HK-2 (cell line): ENCODE results near the gene VSIG2.

Experiments used
- DNase-seq: peaks from one replicate; pipeline ENCODE4 v3.0.0-alpha.2; 2018; ENCODE audit not compliant: unreplicated experiment

VSIG2 gene

DNA sequence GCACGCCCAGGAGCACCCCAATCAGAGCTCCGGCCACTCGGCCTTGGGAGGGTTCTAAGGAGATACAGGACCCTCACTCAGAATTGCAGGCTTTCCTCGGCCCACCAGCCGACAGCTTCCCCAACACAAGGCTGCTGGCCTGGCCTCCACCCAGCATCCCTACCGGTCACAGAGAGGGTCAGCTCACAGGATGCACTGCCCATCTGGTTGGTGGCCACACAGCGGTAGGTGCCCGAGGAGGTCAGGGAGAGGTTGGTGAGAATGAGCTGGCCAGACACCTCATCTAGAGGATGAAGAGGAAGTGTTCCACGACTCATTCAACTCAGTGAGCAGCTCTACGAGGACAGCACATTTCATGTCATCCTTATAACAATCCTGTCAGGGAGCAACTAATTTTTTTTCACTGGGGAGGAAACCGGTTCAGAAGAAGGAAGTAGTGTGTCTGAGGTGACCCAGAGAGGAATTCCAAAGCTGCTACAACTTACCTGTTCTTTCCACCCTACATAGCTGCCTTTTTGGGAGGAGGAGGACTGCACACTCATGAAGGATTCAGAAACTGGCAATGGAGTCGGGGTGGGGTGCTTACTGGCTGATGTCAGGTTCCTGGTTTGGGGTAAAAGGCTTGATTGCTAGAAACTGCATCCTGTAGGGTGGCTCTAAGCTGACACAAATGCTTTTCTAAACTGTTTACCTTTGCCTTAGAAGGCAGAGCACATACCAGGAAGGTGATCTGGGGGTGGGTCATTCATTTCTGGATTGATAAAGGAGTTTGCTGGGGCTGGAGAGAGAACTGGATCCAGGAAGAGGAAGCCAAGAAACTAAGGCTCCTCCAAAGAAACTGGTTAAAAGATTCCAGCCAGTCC, 3.3 kb downstream of the VSIG2 start:
- DNase-seq, result no peak

DNA sequence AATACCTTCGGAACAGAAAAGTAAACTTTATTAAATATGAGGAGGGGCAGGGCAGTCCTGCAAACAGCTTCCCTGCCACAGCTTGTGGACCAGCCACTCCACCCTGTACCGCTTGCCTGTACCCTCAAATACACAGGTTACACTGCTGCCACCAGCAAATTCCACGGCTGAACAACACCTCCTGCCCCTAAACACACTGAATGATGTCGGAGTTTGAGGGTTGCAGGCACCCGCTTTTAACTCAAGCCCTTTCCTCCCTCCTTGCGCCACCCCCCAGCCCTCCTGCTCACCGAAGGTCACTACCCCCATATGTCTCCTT, 4.0 kb downstream of the VSIG2 start:
- no peak for DNase-seq

DNA sequence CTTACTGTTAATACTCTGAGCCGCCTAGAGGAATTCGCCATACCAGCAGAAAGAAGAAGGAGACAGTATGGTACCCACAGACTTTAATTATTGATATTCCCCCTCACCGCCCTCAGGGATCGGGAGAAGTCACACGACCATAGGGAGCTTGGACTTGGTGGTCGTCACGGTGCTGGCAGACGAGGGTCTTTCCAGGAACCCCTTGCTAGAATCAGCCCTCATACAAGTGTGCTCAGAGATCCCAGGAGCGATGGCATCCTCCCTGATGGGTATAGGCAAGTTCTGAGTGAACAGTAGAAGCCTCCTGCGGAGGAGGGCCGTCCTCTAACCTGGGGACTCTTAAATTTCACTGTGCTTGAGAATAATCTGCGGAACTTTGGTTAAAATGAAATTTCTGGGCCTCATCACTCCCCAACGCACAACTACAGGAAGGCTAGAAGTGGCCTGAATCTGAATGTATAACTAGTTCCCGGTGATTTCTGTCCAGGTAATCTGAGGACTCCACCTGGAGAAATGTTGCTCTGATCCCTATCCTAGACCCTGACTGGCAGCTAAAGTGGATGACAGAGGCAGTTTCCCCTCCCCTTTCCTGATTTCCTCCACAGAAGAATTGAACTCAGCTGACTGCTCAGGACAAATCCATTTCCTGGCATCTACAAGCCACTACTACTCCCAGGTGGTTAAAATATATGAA, 4.5 kb downstream of the VSIG2 start:
- no peak for DNase-seq

DNA sequence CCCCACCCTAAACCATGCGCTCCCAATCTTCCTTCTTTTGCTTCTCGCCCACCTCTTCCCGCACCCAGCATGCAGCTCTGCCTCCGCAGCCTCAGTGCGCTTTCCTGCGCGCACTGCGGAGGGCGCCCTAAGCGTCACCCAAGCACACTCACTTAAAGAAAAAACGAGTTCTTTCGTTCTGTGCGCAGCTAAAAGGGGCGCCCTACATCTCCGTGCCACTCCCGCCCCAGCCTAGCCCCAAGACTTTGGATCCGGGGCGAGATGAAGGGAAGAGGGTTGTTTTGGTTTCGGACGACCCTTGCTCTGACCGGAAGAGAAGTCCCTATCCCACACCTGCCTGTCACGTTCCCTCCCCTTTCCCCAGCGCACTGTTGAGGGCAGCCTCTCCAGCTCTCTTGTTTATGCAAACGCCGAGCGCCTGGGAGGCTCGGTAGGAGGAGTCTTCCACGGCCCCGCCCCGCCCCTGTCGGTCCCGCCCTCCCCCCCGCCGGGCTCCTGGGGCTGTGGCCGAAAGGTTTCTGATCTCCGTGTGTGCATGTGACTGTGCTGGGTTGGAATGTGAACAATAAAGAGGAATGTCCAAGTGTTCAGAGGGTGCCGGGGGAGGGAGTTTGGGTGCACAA, 5.3 kb downstream of the VSIG2 start:
- DNase-seq, result peak; percentile 21

DNA sequence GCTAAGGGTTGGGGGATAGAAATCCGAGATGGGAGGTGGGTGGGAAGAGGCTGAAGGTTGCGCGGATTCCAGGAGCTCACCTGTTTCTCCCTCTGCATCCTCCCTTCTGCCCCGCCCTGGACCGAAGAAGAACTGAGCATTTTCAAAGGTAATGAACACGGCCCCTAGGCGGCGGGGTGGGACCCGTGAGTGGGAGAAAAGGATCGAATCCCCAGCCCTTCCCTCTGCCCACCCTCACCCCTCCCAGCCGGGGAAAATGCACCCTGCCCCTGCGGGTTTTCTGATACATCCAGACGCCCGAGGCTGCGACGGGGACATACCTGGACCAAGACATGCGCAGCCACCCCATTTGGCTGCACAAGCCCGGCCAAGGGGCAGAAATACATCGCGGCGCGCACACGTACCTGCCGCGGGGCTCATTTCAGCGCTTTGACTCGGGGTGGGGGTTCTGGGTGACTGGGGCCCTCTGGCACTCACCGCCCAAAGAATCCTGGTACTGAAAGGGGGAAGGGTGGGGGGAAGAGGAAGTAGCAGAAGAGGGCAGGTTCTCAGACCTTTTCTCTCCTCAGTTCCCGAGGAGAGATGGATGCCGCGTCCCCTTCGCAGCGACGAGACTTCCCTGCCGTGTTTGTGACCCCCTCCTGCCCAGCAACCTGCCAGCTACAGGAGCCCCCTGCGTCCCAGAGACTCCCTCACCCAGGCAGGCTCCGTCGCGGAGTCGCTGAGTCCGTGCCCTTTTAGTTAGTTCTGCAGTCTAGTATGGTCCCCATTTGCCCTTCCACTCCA, 6.0 kb downstream of the VSIG2 start:
- DNase-seq, result no peak

DNA sequence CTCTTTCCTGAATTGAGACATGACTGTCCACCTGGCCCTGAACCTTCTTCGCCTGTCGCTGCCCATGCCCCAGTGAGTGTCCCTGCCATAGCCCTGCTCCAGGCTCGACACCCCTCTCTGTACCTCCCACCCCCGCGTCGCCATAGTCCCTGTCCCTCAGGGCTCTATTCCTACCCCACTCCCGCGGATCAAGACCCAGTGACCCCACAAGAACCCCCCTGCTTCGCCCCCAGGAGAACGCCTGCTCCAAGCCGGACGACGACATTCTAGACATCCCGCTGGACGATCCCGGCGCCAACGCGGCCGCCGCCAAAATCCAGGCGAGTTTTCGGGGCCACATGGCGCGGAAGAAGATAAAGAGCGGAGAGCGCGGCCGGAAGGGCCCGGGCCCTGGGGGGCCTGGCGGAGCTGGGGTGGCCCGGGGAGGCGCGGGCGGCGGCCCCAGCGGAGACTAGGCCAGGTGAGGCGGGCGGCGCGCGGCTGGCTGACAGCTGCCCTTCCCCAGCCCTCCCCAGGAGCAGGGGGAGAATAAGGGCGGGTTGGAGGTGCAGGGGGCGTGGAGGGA, 6.7 kb downstream of the VSIG2 start:
- DNase-seq, result no peak

DNA sequence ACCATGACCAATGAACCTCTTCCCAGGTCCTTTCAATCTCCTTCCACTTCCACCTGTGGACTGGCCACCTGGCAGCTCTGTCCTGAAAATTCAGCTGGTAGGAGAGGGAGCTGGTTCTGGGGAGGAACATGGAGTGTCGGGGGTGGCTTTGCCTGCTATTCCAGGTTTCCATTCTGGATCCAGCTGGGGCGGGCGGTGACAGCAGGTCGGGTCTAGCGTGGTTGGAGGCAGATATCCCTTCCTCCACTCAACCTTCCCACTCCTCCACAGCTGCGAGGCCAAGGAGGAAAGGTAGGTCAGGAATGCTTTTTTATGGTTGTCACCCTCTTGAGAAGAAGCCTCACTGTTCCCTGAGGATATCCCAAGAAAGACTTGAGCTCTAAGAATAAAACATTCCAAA, 9.0 kb downstream of the VSIG2 start:
- DNase-seq, result no peak

DNA sequence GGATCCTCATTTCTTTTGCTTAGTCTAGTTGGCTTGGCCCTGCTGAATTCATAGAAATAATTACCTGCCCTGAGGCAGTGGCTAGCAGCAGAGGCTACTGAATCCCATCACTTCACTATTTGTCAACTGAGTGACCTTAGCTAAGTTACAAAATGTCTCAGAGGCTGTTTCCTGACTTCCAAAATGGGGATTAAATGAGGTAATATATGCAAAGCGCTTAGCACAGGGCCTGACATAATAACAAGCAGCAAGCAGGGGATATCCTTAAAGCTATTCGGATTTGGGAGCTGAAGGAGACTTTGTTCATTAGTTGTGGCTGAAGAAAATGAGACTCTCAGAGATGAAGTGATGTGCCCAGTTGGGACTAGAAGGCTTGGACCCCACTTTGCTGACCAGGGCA, 9.5 kb downstream of the VSIG2 start:
- DNase-seq, result no peak

DNA sequence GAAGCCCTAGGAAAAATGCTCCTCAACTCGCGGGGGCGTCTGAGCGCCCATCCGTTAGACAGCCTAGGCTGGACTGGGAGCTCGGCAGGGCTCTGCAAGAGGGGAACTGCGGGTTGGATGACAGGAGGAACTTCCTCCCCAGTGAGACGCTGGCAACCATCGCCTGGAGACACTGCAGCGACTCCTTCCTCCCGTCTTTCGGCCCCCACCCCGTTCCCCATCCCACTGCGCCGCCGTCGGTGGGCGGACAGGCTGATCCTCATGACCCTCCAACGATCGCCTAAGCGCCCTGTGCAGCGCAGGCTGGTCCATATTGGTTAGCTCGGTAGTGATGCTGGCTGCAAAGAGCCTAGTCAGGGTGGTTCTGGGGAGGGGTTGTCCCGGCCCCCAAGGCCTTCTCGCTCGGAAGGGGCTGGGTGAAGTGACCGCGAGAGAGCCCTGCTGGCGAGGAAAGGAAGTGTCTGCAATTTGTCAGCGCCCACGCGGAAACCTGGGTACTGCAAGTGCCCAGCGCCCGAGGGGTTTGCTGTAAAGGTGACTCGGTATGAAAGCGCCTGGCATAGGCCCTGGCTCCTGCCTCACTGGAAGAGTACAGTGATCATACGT, 11.7 kb downstream of the VSIG2 start:
- no peak for DNase-seq

DNA sequence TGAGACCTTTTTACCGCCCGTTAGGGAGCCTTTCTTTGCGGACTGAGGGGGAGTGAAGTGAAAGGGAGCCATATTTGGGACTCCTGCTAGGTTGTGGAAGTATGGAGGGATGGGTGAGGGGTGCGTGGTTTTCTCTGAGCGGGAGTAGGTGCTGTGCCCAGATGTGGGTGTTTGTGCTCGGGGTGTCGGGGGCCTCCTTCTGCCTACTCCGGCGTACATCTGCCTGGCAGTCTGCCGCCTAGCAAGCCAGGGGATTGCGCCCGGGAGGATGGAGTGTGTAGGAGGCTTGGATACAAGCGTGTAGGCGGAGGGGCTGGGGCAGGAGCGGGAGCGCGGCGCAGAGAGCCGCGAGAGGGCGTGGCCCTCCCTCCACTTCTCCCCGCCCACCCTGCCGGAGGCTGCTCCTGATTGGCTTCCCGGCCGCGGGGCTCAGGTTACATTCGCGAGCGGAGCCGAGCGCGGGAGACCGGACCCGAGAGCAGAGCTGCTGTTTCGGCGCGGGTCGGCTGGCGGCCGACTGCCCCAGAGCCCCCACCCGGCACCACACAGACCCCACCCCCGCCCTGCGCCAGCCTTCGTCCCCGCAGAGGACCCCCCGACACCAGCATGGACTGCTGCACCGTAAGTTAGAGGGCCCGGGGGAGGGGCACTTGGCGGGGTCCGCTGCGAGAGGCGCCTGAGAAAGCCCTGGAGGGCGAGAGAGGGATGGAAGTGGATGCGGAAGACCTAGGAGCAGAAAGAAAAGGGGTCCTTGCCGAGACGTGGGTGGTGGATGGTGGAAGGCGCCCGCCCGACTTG, 12.4 kb downstream of the VSIG2 start, which contains the start of gene NRGN:
Gene NRGN (plus strand): TSS at position 464 of the 798 bp plus-strand sequence. CDS start 143 bp downstream, at position 607.
- DNase-seq, result peak; percentile 83

DNA sequence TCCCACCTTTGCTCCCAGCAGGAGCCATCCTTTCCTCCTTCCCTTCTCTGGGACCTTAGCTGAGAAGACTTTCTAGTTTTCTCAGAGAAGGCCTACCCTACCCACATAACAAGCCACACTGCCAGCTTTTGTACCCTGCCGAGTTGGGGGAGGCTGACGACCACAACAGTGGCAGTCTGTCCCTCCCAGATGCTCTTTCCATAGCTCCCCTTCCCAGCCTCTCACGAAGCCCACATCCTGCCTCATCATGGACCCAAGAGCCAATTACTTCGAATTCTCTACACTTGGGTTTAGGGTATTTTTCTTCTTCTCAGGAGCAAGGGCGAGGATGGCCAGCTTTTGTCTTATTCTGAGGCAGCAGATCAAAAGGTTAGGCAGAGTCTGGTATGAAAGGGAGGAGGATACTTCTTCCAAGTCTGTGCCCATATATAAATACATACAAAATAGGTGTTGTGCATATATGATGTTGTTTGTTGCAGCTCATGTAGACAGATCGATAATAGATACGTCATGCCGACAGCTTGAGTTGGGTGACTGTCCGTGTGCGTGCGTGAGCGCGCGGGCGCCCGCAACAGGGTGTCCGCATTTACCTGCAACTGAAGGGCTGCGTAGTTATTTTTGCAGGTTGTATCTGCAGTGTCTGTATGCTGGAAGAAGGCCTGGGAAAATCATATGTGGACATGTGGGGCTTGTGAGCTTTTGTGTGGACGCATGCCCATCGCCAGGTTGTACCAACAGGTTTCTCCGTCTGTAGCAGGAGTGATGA, 13.2 kb downstream of the VSIG2 start:
- DNase-seq, result no peak

DNA sequence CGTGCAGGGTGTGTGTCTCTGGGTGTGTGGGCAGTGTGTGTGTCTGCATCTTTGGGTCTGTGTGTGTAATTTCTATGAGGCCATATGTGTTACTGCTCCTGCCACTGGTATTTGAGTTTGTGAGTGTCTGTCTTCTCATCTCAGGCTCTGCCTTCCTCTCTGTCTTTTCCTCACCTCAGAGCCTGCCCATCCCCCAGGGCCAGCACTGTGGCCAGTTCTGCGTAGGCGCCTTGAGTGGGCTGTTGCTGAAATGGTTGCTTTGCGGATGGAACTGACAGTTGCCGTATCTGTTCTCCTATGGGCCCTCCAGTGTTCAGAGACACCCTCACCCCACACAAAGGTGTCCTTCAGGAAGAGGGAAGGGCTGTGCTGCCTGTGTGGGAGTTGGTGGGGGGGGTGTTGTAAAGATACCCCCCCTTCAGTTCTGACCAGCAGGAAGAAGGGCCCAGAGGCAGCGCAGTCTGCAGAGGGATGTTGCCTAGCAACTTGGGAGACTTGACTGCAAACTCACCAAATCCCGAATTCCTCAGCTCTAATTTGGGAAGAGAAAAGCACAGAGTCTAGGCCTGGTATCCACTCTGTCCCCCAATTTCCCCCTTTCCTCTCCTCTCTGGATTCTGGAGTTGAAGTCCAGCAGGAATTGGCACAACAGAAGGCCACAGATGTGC, 14.3 kb downstream of the VSIG2 start:
- no peak for DNase-seq

DNA sequence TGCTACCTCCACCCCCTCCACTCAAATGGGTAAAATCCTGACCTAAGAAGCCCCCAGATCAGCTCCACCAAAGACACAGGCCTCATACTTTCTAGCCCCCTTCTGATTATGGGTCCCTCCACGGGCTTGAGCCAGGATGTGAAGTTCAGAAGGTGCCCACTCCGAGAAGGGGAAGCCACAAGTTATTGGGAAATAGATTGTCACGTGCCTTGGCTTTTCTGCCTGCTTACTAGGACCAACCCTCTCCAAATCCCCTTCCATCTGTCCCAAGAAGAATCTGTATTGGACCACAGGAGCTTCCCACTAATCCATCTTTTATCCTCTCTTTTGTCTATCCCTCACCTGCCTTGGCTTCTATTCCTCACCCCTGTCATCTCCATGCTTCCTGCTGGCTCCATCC, 15.3 kb downstream of the VSIG2 start:
- DNase-seq, result no peak

DNA sequence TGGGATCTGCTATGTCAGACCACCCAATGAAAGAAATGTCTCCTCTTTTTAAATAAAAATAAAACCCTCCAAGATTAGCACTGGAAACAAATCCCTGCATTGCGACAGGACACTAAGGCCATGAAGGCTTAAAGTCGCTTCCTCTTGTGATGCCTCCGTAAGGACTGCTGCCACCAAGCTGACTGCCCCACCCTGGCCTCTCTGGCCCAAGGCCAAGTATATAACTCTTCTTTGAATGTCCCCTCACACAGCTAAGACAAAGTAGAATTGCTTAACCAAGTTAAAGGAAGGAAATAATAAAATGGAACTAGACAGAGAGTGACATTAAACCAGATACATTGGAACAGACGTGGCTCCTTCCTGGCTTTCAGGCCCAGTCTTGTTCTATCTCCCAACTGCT, 19.8 kb downstream of the VSIG2 start:
- no peak for DNase-seq

DNA sequence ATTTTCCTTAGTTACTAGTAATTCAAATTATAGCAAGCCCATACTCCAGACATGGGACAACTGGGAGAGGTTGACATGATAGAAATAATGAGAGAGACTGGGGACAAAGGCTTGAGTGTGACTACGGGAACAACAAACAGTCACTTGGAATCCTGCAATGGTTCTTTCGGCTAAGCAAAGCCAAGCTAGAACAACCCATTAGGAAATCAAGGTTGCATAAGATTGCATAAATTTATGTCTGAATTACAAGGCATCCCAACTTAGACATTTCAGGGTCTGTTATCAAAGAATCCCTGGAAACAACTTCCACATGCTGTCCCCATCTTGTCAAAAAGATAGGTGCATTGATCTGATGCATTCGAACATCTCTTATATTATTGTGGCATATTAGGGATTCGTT, 22.5 kb downstream of the VSIG2 start:
- DNase-seq, result no peak

DNA sequence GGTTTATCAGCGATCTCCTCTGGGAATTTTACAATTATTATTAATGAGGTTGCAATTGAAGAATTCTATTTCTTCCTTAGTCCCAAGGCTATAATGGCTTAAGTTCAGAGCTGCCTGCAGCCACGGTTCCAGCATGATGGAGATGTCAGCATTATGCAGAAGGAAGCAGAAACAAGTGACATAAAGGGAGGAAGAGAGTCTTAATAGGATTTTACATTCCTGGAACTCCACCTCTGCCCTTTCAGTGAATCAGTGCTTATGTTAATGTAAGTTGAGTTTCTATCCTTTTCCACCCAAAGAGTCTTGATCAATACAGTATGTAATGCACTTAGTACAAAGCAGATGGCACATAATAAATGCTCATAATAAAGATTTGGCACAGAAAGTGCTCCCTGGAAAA, 23.9 kb downstream of the VSIG2 start:
- DNase-seq, result no peak

DNA sequence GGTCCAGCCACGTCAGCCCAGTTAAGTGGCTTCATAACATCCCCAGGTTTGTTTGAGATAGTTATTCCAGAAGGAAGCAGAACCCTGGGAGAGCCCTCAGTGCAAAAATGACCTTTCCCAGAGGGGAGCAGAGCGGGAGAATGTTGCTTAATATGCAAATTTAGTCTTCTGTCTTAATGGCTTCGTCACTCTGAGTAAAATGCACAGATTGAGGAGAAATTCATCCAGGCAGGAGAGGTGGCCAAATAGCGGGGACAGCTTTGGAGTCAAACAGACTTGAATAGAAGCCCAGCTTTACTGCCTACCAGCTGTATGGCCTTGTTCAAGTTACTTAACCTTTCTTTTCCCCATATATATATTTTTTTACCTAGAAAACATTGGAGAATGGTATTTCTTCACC, 24.6 kb downstream of the VSIG2 start:
- DNase-seq, result no peak

DNA sequence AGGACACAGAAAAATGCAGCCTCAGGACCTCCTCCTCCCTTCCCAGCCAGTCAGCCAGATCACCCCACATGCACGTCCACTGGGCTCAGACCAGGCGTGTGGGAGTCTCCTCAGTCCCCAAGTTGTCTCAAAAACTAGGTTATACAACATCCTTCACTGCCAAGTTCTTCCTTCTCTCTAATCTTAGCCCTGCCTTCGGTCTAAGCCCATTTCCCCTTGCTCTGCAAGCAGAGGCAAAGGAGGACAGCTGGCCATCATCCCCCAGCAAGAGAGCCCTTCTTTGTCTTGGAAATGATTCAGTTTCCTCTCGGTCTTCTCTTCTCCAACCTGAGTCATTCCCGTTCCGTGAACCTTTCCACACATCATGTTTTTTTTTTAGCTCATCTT, 26.3 kb downstream of the VSIG2 start:
- DNase-seq, result no peak

DNA sequence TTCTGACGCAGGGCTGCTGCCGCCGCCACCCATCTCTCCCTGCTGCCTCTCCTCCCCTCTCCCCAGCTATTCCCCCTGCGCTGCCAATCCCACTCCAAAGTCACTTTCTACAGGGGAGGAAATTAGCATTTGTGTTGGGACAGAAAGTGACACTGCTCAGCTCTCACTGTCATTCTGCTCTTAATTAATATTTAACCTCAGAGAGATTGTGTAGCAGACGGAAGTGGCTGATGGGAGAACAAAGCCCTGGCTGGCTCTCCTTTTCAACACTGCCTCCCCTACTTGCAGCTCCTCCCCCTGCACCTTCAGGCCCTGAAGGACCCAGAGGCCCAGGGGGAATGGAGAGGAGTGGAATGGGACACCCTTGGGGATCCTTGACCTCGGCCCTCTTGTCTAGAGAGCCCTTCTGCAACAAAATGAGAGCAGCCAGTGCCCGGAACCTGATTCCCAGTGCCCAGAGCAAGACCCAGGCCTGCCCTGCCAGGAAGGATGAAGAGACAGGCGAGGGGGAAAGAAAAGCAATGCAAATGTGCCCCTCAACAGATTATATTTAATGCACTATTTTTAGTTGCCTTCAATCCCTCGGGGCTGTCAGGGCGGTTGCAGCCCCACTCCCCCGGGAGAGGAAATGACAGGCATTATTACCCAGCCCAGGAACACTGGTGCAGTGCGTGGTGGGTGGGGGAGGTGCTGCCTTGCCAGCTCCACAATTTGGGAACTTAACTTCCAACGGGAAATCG, 26.9 kb downstream of the VSIG2 start:
- DNase-seq, result no peak
